GM13976 (cell line): Measurements from ENCODE around the gene CCR3.
A peak's percentile ranks its signal among the peaks of the same experiment; 100 is the strongest.

Experiments
- DNase-seq: peaks from one replicate; pipeline ENCODE4 v3.0.0; 2012; ENCODE audit warnings: low spot score
- CTCF ChIP-seq: IDR thresholded peaks from 2 replicates; pipeline ENCODE4 v1.5.1; 2012; ENCODE audit warnings: borderline replicate concordance, mild to moderate bottlenecking; ENCODE audit not compliant: insufficient read depth; ENCODE audit errors: extremely low read depth, missing control alignments, control extremely low read depth
- in situ Hi-C: fragments of 300-500 bp; cut with MboI; formaldehyde crosslinking; loops from one replicate; pipeline ENCODE4 v1.12.0; 2022; ENCODE audit warnings: low sequenced_read_pairs, mixed read lengths, inconsistent platforms; ENCODE audit not compliant: unreplicated experiment

CCR3 gene

GRCh38 chr3:46269556-46269955 lies 27.3 kb downstream of the CCR3 start:
- in situ Hi-C loops: no loop called here
- TF ChIP-seq CTCF: no peak
- no peak for DNase-seq

GRCh38 chr3:46270474-46270873 lies 28.2 kb downstream of the CCR3 start:
- no peak for TF ChIP-seq CTCF
- in situ Hi-C loops: loop anchor here (10.0 kb wide), 1 partner anchor 94 kb away; no protein-coding TSS in a partner anchor
- no peak for DNase-seq

- no peak for TF ChIP-seq CTCF
- in situ Hi-C loops: loop anchor here (10.0 kb wide), 1 partner anchor 94 kb away; no protein-coding TSS in a partner anchor
- no peak for DNase-seq
Observed at GRCh38 chr3:46271209-46271745, 29.0 kb downstream of the CCR3 start.

- in situ Hi-C loops: loop anchor here (10.0 kb wide), 1 partner anchor 93 kb away; no protein-coding TSS in a partner anchor
- DNase-seq: no peak
- TF ChIP-seq CTCF: no peak
Observed at GRCh38 chr3:46272028-46272451, 29.8 kb downstream of the CCR3 start.

- peak; percentile 34 for DNase-seq
- in situ Hi-C loops: loop anchor here (10.0 kb wide), 1 partner anchor 88 kb away; no protein-coding TSS in a partner anchor
- peak; percentile 43 for TF ChIP-seq CTCF
Observed at GRCh38 chr3:46276497-46277099, 34.3 kb downstream of the CCR3 start.

GRCh38 chr3:46277476-46277875 lies 35.2 kb downstream of the CCR3 start:
- no peak for DNase-seq
- in situ Hi-C loops: loop anchor here (10.0 kb wide), 1 partner anchor 87 kb away; no protein-coding TSS in a partner anchor
- no peak for TF ChIP-seq CTCF
